Right lobe of liver (tissue), 4 donors: ENCODE results near the gene EPS15.

Experiments
- CTCF ChIP-seq, 4 donors: fragments of 200-600 bp in 3 of 4; fragments of 450-650 bp in 1 of 4; IDR thresholded peaks; one replicate each; pipeline versions ENCODE4 v1.5.1 to v1.8.0; 2016 to 2022; ENCODE audit warnings: antibody characterized with exemption in 4 of 4, mild to moderate bottlenecking in 2 of 4
- POLR2A ChIP-seq: fragments of 450-650 bp; IDR thresholded peaks from one replicate; pipeline ENCODE4 v1.6.1; 2017; ENCODE audit warnings: antibody characterized with exemption, mild to moderate bottlenecking
- donor health status: DM: no; HTN: no; CAD: no.
- donor health status: DM: no; HTN: no; CAD: no.
- donor health status: DM: no; HTN: yes; CAD: no.

GRCh38 chr1:51311826-51312225 is 207.2 kb downstream of the EPS15 start:
- no peak for TF ChIP-seq CTCF (IDR thresholded peaks at IDR 0.05)
- no peak for TF ChIP-seq POLR2A
